GM19099 (cell line): ENCODE measurements around the gene HCST.
A peak's percentile ranks its signal among the peaks of the same experiment; 100 is the strongest.

Experiments used
- POLR2A ChIP-seq: IDR thresholded peaks from 3 replicates; pipeline ENCODE4 v1.6.1; 2011; ENCODE audit warnings: low read depth; ENCODE audit not compliant: insufficient read length; ENCODE audit errors: extremely low read depth

HCST gene, protein sequence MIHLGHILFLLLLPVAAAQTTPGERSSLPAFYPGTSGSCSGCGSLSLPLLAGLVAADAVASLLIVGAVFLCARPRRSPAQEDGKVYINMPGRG

GRCh38 chr19:35901854-35902661, at the start of gene HCST:
Gene HCST (plus strand): TSS chr19:35902529. CDS start chr19:35902594, 65 bp downstream.
- peak; percentile 54 for TF ChIP-seq POLR2A

DNA sequence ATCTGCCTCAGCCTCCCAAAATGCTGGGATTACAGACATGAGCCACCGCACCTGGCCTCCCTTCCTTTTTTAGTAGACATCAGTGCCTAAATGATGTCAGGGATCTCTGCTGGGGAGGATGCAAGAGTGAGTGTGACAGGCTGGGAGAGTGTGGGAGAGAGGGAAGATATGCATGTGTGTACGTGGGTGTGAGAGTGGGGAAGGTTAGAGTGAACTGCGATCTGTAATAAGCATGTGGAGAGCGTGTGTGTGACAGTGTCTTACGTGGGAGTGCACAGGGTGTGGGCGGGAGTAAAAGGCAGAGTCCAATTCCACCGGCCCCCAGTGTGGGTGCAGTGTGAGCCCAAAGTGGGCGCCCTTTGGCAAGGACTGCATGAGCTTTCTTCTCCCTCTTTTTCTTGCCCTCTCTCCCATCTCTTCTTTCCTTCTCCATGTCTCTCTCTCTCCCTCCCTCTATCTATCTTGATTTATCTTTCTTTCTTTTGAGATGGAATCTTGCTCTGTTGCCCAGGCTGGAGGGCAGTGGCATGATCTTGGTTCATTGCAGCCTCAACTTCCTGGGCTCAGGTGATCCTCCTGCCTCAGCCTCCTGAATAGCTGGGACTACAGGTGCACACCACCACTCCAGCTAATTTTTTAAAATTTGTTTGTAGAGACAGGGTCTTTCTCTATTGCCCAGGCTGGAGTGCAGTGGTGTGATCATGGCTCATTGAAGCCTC, 49.1 kb upstream of the HCST start:
- no peak for TF ChIP-seq POLR2A

- no peak for TF ChIP-seq POLR2A
These were observed 45.7 kb upstream of the HCST start, which contains the start of gene KIRREL2 for GRCh38 chr19:35856546-35857149. Gene KIRREL2 (plus strand): TSS chr19:35856911. CDS start chr19:35857120, 209 bp downstream.

DNA sequence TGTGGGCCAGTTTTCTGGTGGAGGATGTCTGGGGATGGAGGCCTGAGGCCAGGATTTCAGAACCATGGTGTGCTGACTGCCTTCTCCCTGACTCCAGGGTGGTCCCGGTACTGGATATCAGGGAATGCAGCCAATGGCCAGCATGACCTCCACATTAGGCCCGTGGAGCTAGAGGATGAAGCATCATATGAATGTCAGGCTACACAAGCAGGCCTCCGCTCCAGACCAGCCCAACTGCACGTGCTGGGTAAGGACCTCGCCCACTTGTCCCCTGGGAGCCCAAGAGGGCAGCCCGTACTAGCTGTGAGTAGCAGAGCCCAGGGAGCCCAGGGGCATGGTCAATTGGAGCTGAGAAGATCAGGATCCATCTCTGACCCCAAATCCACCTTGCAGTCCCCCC, 44.0 kb upstream of the HCST start:
- no peak for TF ChIP-seq POLR2A

DNA sequence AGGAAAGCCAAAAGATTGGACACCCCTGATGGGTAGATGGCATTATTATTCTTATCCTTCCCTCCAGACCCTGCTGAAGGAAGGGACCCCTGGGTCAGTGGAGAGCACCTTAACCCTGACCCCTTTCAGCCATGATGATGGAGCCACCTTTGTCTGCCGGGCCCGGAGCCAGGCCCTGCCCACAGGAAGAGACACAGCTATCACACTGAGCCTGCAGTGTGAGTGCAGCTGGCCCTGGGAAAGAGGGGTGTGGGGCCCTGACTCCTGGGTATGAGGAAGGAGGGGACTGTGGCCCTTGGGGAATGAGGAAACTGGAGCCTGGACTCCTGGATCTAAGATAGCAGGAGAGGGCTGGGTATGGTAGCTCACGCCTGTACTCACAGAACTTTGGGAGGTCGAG, 42.9 kb upstream of the HCST start:
- TF ChIP-seq POLR2A: no peak

GRCh38 chr19:35860436-35860817, 41.9 kb upstream of the HCST start:
- no peak for TF ChIP-seq POLR2A

- TF ChIP-seq POLR2A: no peak
These were observed 41.3 kb upstream of the HCST start for GRCh38 chr19:35860818-35861639.

DNA sequence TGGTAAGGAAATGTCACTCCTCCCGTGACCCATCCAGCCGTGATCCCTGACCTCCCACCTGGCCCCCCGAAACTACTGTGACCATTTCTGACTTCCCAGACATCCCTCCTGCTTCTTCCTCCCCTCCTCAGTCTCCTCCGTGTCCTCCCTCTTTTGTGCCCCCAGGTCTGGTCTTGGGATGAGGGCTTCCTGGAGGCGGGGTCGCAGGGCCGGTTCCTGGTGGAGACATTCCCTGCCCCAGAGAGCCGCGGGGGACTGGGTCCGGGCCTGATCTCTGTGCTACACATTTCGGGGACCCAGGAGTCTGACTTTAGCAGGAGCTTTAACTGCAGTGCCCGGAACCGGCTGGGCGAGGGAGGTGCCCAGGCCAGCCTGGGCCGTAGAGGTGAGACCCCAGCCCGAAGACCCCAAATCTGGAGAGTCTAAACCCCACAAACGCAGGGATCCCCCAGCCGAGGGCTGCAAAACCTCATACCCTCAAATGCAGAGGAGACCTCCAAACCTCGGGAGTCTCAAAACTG, 40.6 kb upstream of the HCST start:
- no peak for TF ChIP-seq POLR2A

DNA sequence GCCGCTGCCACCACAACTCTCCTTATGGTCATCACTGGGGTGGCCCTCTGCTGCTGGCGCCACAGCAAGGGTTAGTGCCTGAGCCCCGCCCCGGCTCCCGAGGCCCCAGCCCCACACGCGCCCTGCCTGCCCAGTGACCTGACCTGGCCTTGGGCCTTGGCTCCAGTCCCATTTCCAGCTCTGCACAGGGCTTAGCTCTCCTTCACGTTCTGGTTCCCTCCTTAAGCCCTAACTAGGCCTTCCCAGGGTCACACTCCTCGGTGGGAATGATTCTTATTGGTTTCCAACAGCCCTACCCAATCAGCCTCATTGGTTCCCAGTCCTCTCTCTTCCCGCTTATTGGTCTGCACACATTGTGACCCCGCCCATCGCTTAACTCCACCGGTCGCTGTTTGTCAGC, 39.8 kb upstream of the HCST start:
- TF ChIP-seq POLR2A: no peak

GRCh38 chr19:35863018-35863417, 39.3 kb upstream of the HCST start:
- TF ChIP-seq POLR2A: no peak

GRCh38 chr19:35868172-35868822, 34.0 kb upstream of the HCST start, which contains the start of gene APLP1:
Gene APLP1 (plus strand): TSS chr19:35868574. CDS start chr19:35868637, 63 bp downstream.
- TF ChIP-seq POLR2A: no peak

DNA sequence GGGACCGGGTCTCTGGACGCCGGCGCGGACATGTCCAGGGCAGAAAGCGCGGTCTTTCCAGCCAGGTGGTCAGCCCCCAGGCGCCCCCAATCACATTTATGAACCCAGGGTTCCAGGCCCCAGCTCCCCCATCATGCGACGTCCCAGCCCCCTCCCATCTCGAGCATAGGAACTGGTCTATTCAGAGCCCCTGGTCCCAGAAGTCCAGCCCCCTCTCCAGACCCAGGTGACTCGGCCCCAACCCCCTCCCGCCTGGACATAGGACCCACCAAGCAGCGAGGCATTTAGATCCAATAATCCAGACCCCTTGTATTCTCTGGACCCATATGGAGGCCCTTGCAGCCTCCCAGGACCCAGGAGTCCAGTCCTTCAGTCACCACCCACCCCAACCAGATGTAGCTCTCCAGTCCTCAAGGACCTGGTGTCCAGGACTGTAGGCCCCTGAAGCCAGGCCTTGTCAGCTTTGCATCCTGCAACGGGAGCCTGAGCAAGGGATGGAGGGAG, 33.5 kb upstream of the HCST start:
- TF ChIP-seq POLR2A: no peak

- no peak for TF ChIP-seq POLR2A
These were observed 32.8 kb upstream of the HCST start for GRCh38 chr19:35869327-35870123.
